HPDE6-E6E7 (cell line): Measurements from ENCODE around the gene AP2A2.

Experiments
- DNase-seq: peaks from one replicate; pipeline ENCODE4 v3.0.0; 2011; ENCODE audit warnings: missing footprints; ENCODE audit errors: extremely low spot score

Gene AP2A2

GRCh38 chr11:996681-997080 is 71.0 kb downstream of the AP2A2 start:
- DNase-seq = no peak

- no peak for DNase-seq
Measured at GRCh38 chr11:997907-998306, 72.2 kb downstream of the AP2A2 start.

- no peak for DNase-seq
Measured at GRCh38 chr11:999009-999408, 73.3 kb downstream of the AP2A2 start.

- DNase-seq = no peak
Measured at GRCh38 chr11:1000357-1001278, 74.9 kb downstream of the AP2A2 start.

GRCh38 chr11:1001617-1002405 is 76.1 kb downstream of the AP2A2 start:
- DNase-seq = no peak

DNA sequence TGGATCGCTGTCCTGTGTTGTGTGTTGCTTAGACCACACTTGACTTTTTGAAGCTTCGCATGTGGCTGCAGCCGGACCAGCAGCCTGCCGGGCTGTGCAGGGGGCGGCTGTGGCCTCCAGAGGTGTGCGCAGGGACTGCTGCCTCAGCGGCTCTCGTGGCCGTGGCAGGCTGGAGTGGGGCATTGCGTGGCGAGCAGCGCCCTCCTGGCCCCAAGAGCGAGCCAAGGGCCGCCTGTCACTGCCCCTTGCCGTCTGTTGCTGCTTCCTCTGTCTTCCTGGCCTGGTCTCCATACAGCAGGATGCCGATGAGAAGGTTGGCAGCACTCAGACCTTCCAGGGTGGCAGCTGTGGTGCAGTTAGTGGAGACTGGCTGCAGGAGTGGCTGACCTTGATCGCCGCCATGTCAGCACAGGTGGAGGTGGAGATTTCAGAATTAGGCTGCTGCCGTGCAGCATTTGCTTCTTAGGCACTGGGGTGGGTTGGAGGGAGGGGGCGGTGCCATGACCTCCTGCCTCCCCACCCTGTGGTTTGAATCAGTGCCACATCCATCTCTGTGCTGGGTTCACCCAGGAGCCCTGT is 76.8 kb downstream of the AP2A2 start:
- DNase-seq = no peak

DNA sequence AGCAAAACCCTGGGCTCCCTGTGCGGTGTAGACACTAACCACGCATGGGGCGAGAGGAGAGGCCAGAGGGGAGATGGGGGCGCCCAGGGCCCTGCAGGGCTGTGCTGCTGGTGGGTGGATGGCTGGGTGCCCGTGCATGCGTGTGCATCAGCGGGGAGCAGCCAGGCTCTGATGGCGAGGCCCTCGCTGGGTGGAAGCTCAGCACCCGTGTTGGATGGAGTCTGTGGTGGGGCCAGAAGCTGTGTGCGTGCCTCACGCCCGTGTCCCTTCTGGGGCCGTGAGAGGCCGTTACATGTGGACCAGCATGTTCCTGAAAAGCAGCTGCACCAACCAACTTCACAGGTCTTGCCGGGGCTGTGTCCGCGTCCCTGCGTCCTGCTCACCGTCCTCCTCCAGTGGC is 77.5 kb downstream of the AP2A2 start:
- DNase-seq = no peak

DNA sequence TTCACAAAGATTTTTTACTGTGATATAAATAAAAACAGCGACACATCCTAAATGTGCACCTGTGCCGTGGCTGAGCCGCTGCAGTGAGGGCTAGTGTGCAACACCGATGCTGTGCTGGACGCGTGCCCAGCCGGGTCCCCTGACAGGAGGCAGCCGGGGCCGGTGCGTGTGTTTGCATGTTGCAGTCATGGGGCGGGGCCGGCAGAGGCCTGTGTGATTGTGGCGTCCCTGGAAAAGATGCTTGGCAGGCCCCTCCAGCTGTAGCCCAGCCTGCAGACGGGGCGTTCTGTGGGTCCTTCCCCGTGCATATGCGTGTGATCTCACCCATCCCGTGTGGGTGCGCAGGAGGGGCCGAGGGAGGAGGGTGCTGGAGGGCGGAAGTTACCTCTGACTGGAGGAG is 80.3 kb downstream of the AP2A2 start:
- no peak for DNase-seq

DNA sequence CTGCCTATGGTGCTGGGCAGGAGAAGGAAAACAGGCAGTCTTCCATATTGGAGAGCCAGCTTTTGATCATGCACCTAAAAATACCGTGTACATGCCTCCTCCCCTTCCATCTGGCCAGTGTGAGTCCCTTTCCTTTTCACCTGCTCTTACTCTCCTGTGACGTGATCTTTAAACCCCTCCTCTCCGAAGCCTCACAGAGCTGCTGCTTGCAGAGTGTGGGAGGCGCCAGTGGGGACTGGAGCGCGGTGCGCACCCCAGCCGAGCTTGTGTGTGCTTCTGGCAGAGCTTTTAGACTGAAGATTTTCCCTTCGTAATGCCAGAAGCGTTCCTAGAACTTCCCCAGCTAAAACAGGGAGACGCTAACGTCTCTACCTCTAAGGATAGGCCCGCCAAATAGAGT is 81.1 kb downstream of the AP2A2 start:
- no peak for DNase-seq

DNA sequence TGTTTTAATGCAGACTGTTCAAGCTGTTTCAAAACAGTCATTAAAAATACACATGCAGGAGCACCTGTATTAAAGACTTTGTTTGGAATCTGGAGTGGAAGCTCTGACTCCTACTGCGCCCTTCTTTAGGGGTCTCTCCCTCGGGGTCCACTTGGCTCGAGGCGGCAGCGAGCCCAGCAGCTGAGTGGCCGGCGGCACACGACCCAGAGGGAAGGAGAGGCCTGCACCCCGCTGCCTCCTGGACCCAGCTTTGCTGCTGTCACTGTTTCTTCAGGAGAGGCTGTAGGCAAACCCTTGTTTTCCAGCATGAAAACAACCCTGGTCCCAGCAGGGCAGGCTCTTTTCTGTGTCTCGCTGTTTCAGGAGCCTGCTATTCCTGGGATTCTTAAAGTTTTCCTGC is 81.6 kb downstream of the AP2A2 start:
- no peak for DNase-seq

DNA sequence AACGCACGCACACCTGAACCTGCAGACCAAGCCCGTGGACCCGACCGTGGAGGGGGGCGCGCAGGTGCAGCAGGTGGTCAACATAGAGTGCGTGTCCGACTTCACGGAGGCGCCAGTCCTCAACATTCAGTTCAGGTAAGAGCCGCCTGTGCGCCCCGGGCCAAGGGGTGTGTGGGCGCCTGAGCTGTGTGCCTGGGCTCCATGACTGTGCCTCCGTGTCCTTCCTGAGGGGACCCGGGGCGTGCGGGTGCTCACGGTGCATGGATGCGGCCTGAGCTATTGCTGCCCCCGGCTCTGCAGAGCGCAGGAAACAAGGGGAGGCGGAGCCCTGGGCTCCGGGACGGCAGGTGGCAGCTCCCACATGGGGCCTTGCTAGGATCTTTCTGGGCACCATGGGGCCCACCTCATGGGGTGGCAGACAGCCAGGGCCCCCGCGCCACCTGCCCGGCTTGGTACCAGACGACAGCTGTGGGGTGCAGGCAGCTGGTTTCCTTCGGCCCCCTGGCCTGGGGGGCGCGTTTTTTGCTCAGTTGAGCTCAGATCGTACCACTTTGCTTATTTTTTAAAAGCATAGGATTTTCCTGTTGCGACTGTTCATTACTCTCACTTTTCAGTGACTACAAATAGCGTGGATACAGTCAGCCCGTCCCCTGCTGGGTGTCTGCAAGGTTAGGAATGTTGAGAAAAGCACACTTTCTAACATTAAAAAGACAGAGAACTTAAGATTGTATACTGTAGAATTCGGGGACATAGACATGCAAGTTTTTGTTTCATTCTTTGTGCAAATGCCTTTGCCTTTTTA is 82.5 kb downstream of the AP2A2 start:
- DNase-seq = no peak

DNA sequence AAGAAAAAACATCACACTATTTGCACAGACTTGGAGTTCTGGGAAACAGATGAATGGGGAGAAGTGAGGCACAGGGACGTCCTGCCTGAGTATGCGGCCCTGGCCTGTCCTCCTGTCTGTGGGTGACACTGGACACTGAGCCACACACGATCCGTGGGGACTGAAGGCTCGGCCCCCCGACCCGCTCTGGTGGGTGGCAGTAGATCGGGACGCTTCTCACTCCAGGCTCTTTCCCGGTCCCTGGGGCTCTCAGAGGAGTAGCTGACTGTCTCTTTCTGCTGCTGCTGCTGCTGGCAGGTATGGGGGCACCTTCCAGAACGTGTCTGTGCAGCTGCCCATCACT is 83.1 kb downstream of the AP2A2 start:
- no peak for DNase-seq

- no peak for DNase-seq
Measured at GRCh38 chr11:1009371-1009770, 83.7 kb downstream of the AP2A2 start.

- no peak for DNase-seq
Measured at GRCh38 chr11:1009991-1010390, 84.3 kb downstream of the AP2A2 start.

GRCh38 chr11:1010551-1011319 is 85.1 kb downstream of the AP2A2 start:
- DNase-seq = no peak

GRCh38 chr11:1011320-1011698 is 85.6 kb downstream of the AP2A2 start:
- DNase-seq = no peak

- DNase-seq = no peak
Measured at GRCh38 chr11:1012291-1012690, 86.6 kb downstream of the AP2A2 start.

GRCh38 chr11:1012740-1013630 is 87.3 kb downstream of the AP2A2 start:
- DNase-seq = no peak

GRCh38 chr11:1013631-1013935 is 87.9 kb downstream of the AP2A2 start:
- no peak for DNase-seq

GRCh38 chr11:1014276-1014675 is 88.6 kb downstream of the AP2A2 start:
- DNase-seq = no peak
